VCaP (cell line): ENCODE results near the gene RARG.

ENCODE experiments used
- H3K27ac ChIP-seq: fragments of 450-650 bp; 2 replicates; pipeline ENCODE4 v1.5.1; 2017
- TF ChIP-seq, protein P1 (sequence below): fragments of 450-650 bp; conservative IDR thresholded peaks from 2 replicates; pipeline ENCODE4 v1.5.1; 2017; ENCODE audit warnings: mild to moderate bottlenecking, moderate library complexity

Gene RARG

DNA sequence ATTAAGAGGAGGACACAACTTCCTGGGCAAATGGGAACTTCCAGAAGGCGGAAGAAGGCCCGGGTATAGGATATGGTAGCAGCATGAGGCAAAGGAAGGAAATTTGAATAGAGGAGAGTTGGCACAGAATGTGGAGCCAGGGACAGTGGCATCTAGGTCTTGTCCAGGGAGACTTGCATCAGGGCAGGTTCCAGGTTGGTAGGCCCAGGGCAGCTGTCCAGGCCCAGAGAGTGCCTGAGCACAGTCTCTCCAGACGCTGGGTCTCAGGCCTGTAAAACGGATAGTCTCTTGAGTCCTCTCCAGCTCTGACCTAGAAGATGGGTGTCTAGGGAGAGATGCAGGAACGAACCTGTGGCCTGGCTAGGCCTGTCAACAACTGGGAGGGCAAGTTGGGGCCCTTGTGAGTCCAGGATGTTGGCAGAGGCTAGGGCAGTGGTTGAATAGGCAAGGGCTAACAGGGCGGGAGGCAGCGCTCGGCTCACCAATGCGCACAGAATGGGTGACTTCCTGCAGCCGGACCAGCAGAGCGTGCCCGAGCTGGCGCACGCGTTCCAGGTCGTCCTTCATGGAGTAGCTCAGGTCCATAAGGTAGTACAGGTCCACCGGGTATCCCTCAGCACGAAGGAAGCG, 34.9 kb downstream of the RARG start:
- TF ChIP-seq, protein P1, sequence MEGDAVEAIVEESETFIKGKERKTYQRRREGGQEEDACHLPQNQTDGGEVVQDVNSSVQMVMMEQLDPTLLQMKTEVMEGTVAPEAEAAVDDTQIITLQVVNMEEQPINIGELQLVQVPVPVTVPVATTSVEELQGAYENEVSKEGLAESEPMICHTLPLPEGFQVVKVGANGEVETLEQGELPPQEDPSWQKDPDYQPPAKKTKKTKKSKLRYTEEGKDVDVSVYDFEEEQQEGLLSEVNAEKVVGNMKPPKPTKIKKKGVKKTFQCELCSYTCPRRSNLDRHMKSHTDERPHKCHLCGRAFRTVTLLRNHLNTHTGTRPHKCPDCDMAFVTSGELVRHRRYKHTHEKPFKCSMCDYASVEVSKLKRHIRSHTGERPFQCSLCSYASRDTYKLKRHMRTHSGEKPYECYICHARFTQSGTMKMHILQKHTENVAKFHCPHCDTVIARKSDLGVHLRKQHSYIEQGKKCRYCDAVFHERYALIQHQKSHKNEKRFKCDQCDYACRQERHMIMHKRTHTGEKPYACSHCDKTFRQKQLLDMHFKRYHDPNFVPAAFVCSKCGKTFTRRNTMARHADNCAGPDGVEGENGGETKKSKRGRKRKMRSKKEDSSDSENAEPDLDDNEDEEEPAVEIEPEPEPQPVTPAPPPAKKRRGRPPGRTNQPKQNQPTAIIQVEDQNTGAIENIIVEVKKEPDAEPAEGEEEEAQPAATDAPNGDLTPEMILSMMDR = no peak
- no peak overlapping the region for H3K27ac ChIP-seq

DNA sequence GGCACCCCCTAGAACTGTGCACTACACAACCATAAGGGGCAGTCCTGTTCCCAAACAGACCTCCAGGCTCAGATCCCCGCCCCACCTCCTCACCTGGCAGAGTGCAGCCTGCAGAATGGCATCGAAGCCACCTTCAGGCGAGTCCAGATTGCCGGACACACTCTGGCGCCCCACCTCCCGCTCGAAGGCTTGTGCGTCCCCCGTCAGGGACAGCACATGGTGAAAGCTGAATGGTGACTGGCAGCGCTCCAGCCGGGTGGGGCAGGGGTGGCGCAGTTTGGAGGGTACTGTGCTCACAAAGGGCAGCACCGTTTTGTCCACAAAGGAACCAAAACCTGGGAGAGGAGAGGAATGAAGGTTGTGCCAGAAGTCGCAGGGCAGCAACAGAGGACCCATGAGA, 35.5 kb downstream of the RARG start:
- TF ChIP-seq, protein P1 = no peak

DNA sequence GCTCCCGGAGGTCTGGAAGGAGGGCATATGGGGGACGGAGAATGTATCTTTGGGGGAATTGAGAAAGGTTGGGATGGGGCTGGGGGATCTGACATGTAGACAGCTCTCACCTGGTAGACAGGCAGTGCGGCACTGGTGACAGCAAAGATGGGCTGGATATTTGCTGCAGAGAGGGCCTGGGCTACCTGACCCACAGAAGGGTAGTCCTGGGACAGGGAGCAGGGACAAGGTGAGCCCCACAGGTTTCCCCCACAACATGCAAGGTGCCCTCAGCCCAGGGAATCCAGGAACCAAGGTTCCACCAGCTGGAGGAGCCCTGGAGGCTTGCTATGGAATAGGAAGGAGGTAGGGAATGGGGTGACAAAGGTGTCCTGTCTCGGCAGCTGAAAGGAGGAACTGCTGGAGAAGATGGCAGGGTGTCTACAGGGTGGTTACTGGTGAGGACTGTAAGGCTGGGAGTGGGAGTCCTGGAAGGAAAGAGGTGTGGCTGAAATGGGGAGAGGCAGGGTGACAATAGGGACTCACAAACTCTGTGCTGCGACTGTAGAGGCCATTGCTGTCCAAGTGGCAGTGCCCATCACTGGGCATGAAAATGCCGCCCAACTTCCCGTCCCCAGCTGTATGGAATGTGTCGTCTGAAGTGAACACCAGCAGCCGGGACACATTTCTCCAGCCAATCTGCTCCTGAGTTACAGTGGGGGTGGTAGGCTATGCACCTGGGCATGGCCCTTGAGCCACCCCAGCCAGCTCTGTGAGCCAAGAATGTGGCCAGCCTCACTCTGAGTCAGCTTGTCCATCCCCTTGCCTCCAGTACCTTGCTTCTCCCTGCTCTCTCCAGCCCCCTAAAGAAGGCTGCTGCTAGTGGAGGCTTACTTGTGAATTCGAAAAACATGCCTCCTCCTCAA, 36.2 kb downstream of the RARG start:
- no peak overlapping the region for H3K27ac ChIP-seq
- TF ChIP-seq, protein P1 = no peak

More for the DNA sequence above, 35.5 kb downstream of the RARG start:
- H3K27ac ChIP-seq = no peak overlapping the region

DNA sequence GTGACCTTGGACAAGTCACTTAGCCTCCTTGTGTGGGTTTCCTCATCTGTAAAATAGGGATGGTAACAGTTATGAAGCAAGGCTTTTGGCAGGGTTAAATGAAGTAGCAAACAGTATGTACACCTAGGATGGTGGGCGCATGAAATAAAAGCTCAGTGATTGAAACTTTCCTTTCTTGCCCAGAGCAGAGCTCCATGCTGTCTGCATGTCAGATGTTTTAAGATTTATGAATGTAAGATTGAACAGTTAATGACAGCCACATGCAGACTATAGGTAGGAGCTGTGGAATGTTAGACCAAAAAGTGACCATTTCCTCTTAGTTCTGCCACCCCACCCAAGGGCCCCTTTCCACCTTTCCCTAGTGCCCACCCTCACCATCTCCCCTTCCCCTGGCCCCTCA, 37.0 kb downstream of the RARG start:
- H3K27ac ChIP-seq = no peak overlapping the region
- TF ChIP-seq, protein P1 = no peak

DNA sequence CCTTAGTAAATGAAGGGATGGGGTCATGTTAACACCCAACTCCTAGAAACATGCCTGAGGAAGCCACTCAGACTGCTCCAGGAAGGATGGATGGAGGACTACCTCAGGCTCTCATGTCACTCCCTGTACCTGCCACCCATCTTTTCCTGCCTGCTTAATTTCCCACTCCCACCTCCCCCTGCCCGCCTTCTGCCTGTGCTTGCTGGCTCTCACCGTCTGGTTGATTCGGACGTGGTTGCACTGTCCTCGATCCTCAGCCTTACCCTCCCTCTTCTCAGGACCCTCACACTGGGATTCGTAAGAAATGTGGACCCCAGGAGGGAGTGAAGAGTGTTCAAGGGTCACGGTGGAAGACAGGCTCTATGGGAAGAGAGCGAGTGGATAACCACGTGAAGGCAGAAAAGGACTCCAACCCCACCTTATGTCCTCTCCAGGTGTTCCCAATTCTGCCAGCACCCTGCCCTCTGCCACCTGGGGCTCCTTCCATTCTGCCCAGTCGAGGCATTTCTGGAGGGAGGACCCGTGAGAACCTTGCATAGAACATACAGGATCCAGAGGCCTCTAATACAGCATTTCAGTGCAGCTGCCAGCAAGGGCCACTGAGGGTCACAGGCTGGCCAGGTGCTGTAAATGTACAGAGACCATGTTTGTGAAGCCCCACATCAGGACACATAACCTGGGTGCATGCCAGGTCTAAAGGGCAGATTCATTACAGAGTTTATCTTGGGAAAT, 37.9 kb downstream of the RARG start:
- TF ChIP-seq, protein P1 = no peak
- H3K27ac ChIP-seq = no peak overlapping the region

DNA sequence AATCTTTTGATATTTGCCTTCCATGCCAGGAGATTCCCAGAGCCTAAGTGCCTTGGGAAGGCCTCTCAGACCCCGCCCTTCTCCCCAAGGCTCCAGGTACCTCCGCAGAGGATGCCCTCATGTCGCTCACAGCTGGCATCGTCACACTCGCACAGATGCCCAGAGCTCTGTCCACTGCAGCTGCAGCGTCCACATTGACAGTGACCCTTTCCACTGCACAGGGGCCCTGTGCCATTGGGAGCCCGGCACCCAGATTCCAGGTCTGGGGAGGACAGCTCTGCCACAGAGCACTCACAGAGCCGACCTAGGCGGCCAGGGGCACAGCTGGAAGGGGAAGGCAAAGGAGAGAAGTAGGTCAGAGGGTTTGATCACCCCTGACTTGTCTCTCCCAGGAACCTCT, 39.0 kb downstream of the RARG start:
- H3K27ac ChIP-seq = no peak overlapping the region
- TF ChIP-seq, protein P1 = no peak

DNA sequence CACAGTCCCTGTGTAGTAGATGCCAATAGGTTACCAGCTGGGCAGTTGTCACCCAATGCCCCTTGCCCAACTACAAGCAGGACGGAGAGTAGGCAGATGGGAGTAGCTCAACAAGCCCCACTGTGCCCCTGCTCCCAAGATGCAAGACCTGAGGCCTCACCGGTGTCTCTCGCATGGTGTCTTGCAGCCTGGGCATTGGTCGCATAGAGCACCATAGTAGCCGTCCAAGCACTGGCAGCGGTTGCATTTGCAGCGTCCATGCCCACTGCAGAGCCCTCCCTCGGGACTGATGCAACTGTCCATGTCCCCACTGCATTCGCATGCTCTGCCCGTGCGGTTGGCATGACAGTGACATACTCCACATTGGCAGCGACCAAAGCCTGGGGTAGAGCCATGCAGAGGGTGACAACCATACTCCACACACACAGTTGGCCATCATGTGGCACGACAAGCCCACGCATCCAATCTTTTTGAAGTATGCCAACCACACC, 39.4 kb downstream of the RARG start:
- no peak overlapping the region for H3K27ac ChIP-seq
- TF ChIP-seq, protein P1 = no peak
